GM19467 (cell line): ENCODE data around the gene GRIK5.
"Not testable (repeated sequence)": the region's sequence is repeated elsewhere in the genome, so short reads cannot be mapped to it uniquely, and the experiment has no call there.

Experiments used
- ATAC-seq: cut with Tn5 transposase; IDR thresholded peaks from one replicate; pipeline ENCODE4 v1.9.1; 2021; ENCODE audit warnings: mild to moderate bottlenecking, moderate library complexity; ENCODE audit not compliant: unreplicated experiment

GRIK5 gene

GRCh38 chr19:42053037-42053935 lies 16.7 kb downstream of the GRIK5 start:
- no peak for ATAC-seq

GRCh38 chr19:42052241-42052863 lies 17.7 kb downstream of the GRIK5 start:
- no peak for ATAC-seq

- ATAC-seq = no peak
Observed at GRCh38 chr19:42051166-42052115, 18.6 kb downstream of the GRIK5 start.

- ATAC-seq = no peak
Observed at GRCh38 chr19:42048992-42049391, 21.0 kb downstream of the GRIK5 start.

GRCh38 chr19:42045575-42045974 lies 24.4 kb downstream of the GRIK5 start:
- no peak for ATAC-seq

- ATAC-seq = no peak
Observed at GRCh38 chr19:42042455-42043170, 27.4 kb downstream of the GRIK5 start.

- ATAC-seq = not testable (repeated sequence)
Observed at GRCh38 chr19:42040491-42040890, 29.5 kb downstream of the GRIK5 start.

- ATAC-seq = no peak
Observed at GRCh38 chr19:42040031-42040430, 30.0 kb downstream of the GRIK5 start.

GRCh38 chr19:42038666-42039065 lies 31.3 kb downstream of the GRIK5 start:
- no peak for ATAC-seq

GRCh38 chr19:42037649-42038048 lies 32.4 kb downstream of the GRIK5 start:
- ATAC-seq = no peak

- not testable (repeated sequence) for ATAC-seq
Observed at GRCh38 chr19:42034640-42035391, 35.2 kb downstream of the GRIK5 start.

GRCh38 chr19:42033413-42033812 lies 36.6 kb downstream of the GRIK5 start:
- no peak for ATAC-seq

GRCh38 chr19:42032431-42032830 lies 37.6 kb downstream of the GRIK5 start:
- ATAC-seq = no peak

GRCh38 chr19:42030645-42031440 lies 39.2 kb downstream of the GRIK5 start:
- ATAC-seq = no peak

GRCh38 chr19:42028304-42029216 lies 41.4 kb downstream of the GRIK5 start:
- ATAC-seq = no peak

- no peak for ATAC-seq
Observed at GRCh38 chr19:42024622-42025111, 45.3 kb downstream of the GRIK5 start.

GRCh38 chr19:42023943-42024260 lies 46.1 kb downstream of the GRIK5 start:
- ATAC-seq = no peak
